Measurements from ENCODE around the gene HPCA. TPM values are rescaled to one million over a fixed set of nuclear protein-coding genes. Genes with fewer than 3 reads are reported as not detected.

Gene HPCA
- total and polyA plus RNA-seq, 2 donors (not counting 3 experiments of a cell fraction or from before 2014, with no cell fraction given) = not detected

- CTCF ChIA-PET = interaction anchor here (1.0 to 5.7 kb wide), 4 partner anchors 12 to 191 kb away, joined by 3 to 51 read pairs (median 4); no protein-coding TSS in a partner anchor
- intact Hi-C loops (cut with micrococcal nuclease) = no loop called here
- H3K9me1 ChIP-seq (replicated peaks; ENCODE audit: control insufficient read depth, extremely low read depth, insufficient read depth, low read length) = no peaks in the 10 kb centered on the region
- dilution Hi-C loops (cut with MboI; ENCODE audit: extremely low pct_ligation_motif_present, low sequenced_read_pairs) = no loop called here
- no peaks in the 10 kb centered on the region for H4K20me1 ChIP-seq (replicated peaks; ENCODE audit: control insufficient read depth, extremely low read depth, insufficient read depth, low read length)
- H3K9me3 ChIP-seq (replicated peaks; ENCODE audit: control insufficient read depth, insufficient read depth, low read length) = no peaks in the 10 kb centered on the region
- H3K36me3 ChIP-seq (ENCODE audit: control insufficient read depth in 2 of 2, extremely low read depth in 1 of 2, insufficient read depth in 2 of 2, low read length in 2 of 2) = no peaks in the 10 kb centered on the region
- no peak for FAIRE-seq
- no peaks in the 10 kb centered on the region for H3K79me2 ChIP-seq (ENCODE audit: control insufficient read depth, insufficient read depth, low read length)
- H3K27ac ChIP-seq (ENCODE audit: insufficient read depth, low read depth, low read length) = no peak overlapping the region
- TF ChIP-seq POLR2AphosphoS5 (IDR thresholded peaks at IDR 0.05; ENCODE audit: insufficient read depth, low read depth, low read length) (no peak), CTCF (IDR thresholded peaks at IDR 0.05; ENCODE audit: extremely low read depth in 1 of 2, insufficient read depth in 1 of 2, low read depth in 1 of 2, low read length in 2 of 2) (no peak), MYC (IDR thresholded peaks at IDR 0.05; ENCODE audit: low read depth, low read length) (no peak), MAX (IDR thresholded peaks at IDR 0.05; ENCODE audit: insufficient read depth, insufficient read length) (no peak), GATA2 (IDR thresholded peaks at IDR 0.05; ENCODE audit: insufficient read depth, insufficient read length, low read depth, low read length) (no peak), FOS (IDR thresholded peaks at IDR 0.05; ENCODE audit: borderline replicate concordance, insufficient read depth, low read length) (no peak), POLR2A (IDR thresholded peaks at IDR 0.05; ENCODE audit: low read depth, low read length) (no peak), EZH2 (IDR thresholded peaks at IDR 0.05; ENCODE audit: borderline replicate concordance, low read depth, low read length, severe bottlenecking) (no peak), JUN (IDR thresholded peaks at IDR 0.05; ENCODE audit: borderline replicate concordance, insufficient read depth, insufficient read length, low read depth) (no peak)
- no peak overlapping the region for H3K4me2 ChIP-seq (ENCODE audit: insufficient read depth, low read length)
- peaks cover 8% of the 10 kb centered on the region for H3K4me1 ChIP-seq (ENCODE audit: control insufficient read depth, extremely low read depth, insufficient read depth, low read length)
- no peak overlapping the region for H3K9ac ChIP-seq (replicated peaks; ENCODE audit: extremely low read depth, insufficient read depth, low read length)
- no peak overlapping the region for H3K4me3 ChIP-seq (replicated peaks in 1 of 3; ENCODE audit: insufficient read depth in 1 of 3, low read depth in 1 of 3, low read length in 3 of 3)
- no peak for DNase-seq (ENCODE audit: low read depth, low spot score)
- no peak overlapping the region for H2AFZ ChIP-seq (ENCODE audit: low read depth, low read length)
- H3K27me3 ChIP-seq (ENCODE audit: control insufficient read depth in 2 of 2, insufficient read depth in 2 of 2, low read length in 2 of 2) = peaks cover 13 to 19% of the 10 kb centered on the region in 2 experiments
- POLR2A ChIA-PET = no interaction called here
- no TSS peak for BruUV-seq (replicated peaks)
These were observed 8.4 kb downstream of the HPCA start for GRCh38 chr1:32894681-32895080.

All from endothelial cell of umbilical vein (primary cell).